H9 (cell line): ENCODE results near the gene PSMD5. TPM values are rescaled to one million over a fixed set of nuclear protein-coding genes. Genes with fewer than 3 reads are reported as not detected.

Experiments used
- DNase-seq: peaks from one replicate; pipeline ENCODE4 v3.0.0-alpha.2; 2017
- H2AFZ ChIP-seq: one replicate; pipeline ENCODE4 v1.6.1; 2013; ENCODE audit warnings: mild to moderate bottlenecking, low read length, control low read depth, moderate library complexity
- H2AK5ac ChIP-seq: 2 replicates; pipeline ENCODE4 v1.6.1; 2013; ENCODE audit warnings: low read length, control low read depth, mixed read lengths; ENCODE audit not compliant: insufficient read length
- H2BK120ac ChIP-seq: one replicate; pipeline ENCODE4 v1.6.1; 2013; ENCODE audit warnings: low read depth, mild to moderate bottlenecking, low read length, control low read depth, inconsistent platforms; ENCODE audit not compliant: poor library complexity, severe bottlenecking
- H2BK12ac ChIP-seq: 2 replicates; pipeline ENCODE4 v1.6.1; 2013; ENCODE audit warnings: low read length, control low read depth, mixed read lengths, low read depth; ENCODE audit not compliant: insufficient read length
- H2BK15ac ChIP-seq: 2 replicates; pipeline ENCODE4 v1.6.1; 2013; ENCODE audit warnings: low read depth, low read length, control low read depth
- H2BK20ac ChIP-seq: one replicate; pipeline ENCODE4 v1.6.1; 2013; ENCODE audit warnings: low read depth, mild to moderate bottlenecking, low read length, control low read depth, inconsistent platforms; ENCODE audit not compliant: poor library complexity, severe bottlenecking
- H2BK5ac ChIP-seq: 2 replicates; pipeline ENCODE4 v1.6.1; 2013; ENCODE audit warnings: low read length, control low read depth, mixed read lengths; ENCODE audit not compliant: insufficient read length
- H3K14ac ChIP-seq: 2 replicates; pipeline ENCODE4 v1.6.1; 2013; ENCODE audit warnings: low read length, control low read depth; ENCODE audit not compliant: insufficient read depth
- H3K18ac ChIP-seq: 2 replicates; pipeline ENCODE4 v1.6.1; 2013; ENCODE audit warnings: low read depth, mild to moderate bottlenecking, mixed read lengths, low read length, control low read depth; ENCODE audit not compliant: insufficient read length
- H3K23ac ChIP-seq: 2 replicates; pipeline ENCODE4 v1.6.1; 2013; ENCODE audit warnings: low read length, control low read depth, mixed read lengths, low read depth; ENCODE audit not compliant: insufficient read length
- H3K23me2 ChIP-seq: 2 replicates; pipeline ENCODE4 v1.6.1; 2013; ENCODE audit warnings: low read depth, mild to moderate bottlenecking, mixed read lengths, low read length, control low read depth; ENCODE audit not compliant: insufficient read length, poor library complexity, severe bottlenecking
- H3K27ac ChIP-seq: 2 replicates; pipeline ENCODE4 v1.5.1; 2013; ENCODE audit warnings: low read length, control low read depth, mixed read lengths, low read depth; ENCODE audit not compliant: insufficient read length
- H3K27me3 ChIP-seq: 2 replicates; pipeline ENCODE4 v1.6.1; 2013; ENCODE audit warnings: low read length, control low read depth, inconsistent platforms; ENCODE audit not compliant: insufficient read depth
- H3K4ac ChIP-seq: 2 replicates; pipeline ENCODE4 v1.6.1; 2013; ENCODE audit warnings: low read depth, mild to moderate bottlenecking, control low read depth, inconsistent platforms, low read length, moderate library complexity
- H3K4me1 ChIP-seq: 2 replicates; pipeline ENCODE4 v1.6.1; 2013; ENCODE audit warnings: low read length, control low read depth, inconsistent platforms; ENCODE audit not compliant: insufficient read depth
- H3K4me2 ChIP-seq: 2 replicates; pipeline ENCODE4 v1.6.1; 2013; ENCODE audit warnings: low read length, control low read depth, mixed read lengths; ENCODE audit not compliant: insufficient read length, insufficient read depth
- H3K56ac ChIP-seq: 2 replicates; pipeline ENCODE4 v1.6.1; 2013; ENCODE audit warnings: low read depth, mild to moderate bottlenecking, mixed read lengths, low read length, control low read depth; ENCODE audit not compliant: insufficient read length
- H3K79me1 ChIP-seq: 2 replicates; pipeline ENCODE4 v1.6.1; 2013; ENCODE audit warnings: low read depth, mild to moderate bottlenecking, moderate library complexity, low read length, control low read depth, inconsistent platforms; ENCODE audit not compliant: insufficient read depth, poor library complexity, severe bottlenecking
- H3K79me2 ChIP-seq: 2 replicates; pipeline ENCODE4 v1.6.1; 2013; ENCODE audit warnings: low read length, control low read depth, inconsistent platforms; ENCODE audit not compliant: insufficient read depth
- H3K9ac ChIP-seq: 2 replicates; pipeline ENCODE4 v1.6.1; 2013; ENCODE audit warnings: low read length, control low read depth, mixed read lengths; ENCODE audit not compliant: insufficient read length; ENCODE audit errors: extremely low read depth
- H3K9me3 ChIP-seq: one replicate; pipeline ENCODE4 v1.6.1; 2013; ENCODE audit warnings: low read depth, low read length, inconsistent platforms; ENCODE audit not compliant: control insufficient read depth
- H3T11ph ChIP-seq: one replicate; pipeline ENCODE4 v1.6.1; 2013; ENCODE audit warnings: mild to moderate bottlenecking, low read length, control low read depth, inconsistent platforms
- H4K20me1 ChIP-seq: one replicate; pipeline ENCODE4 v1.6.1; 2013; ENCODE audit not compliant: control insufficient read depth, insufficient read length, insufficient read depth
- H4K5ac ChIP-seq: 2 replicates; pipeline ENCODE4 v1.6.1; 2013; ENCODE audit warnings: low read depth, mild to moderate bottlenecking, mixed read lengths, low read length, control low read depth; ENCODE audit not compliant: insufficient read length
- H4K8ac ChIP-seq: replicated peaks from 2 replicates; pipeline ENCODE4 v1.6.1; 2013; ENCODE audit warnings: low read length, control low read depth, mixed read lengths, low read depth; ENCODE audit not compliant: insufficient read length
- H4K91ac ChIP-seq: 2 replicates; pipeline ENCODE4 v1.6.1; 2013; ENCODE audit warnings: low read depth, mild to moderate bottlenecking, moderate library complexity, mixed read lengths, low read length, control low read depth; ENCODE audit not compliant: insufficient read length
- H3K27ac Mint-ChIP-seq, 3 experiments: 2 replicates in 2 of 3; 3 replicates in 1 of 3; pipeline ENCODE4 v1.8.0; 2020 to 2021; ENCODE audit warnings: mixed read lengths in 3 of 3, mild to moderate bottlenecking in 1 of 3, moderate library complexity in 1 of 3
- H3K27me3 Mint-ChIP-seq: 2 replicates; pipeline ENCODE4 v1.8.0; 2021; ENCODE audit warnings: low read depth, mild to moderate bottlenecking, moderate library complexity, mixed read lengths
- H3K36me3 Mint-ChIP-seq, 3 experiments: 2 replicates in 2 of 3; 3 replicates in 1 of 3; pipeline ENCODE4 v1.8.0; 2020 to 2021; ENCODE audit warnings: low read depth in 3 of 3, mixed read lengths in 3 of 3; ENCODE audit not compliant: insufficient read depth in 1 of 3
- H3K4me1 Mint-ChIP-seq, 2 experiments: 2 replicates each; pipeline ENCODE4 v1.8.0; 2020; ENCODE audit warnings: mixed read lengths in 2 of 2
- H3K4me3 Mint-ChIP-seq, 2 experiments: 2 replicates in 1 of 2; 3 replicates in 1 of 2; pipeline ENCODE4 v1.8.0; 2020 to 2021; ENCODE audit warnings: mild to moderate bottlenecking in 2 of 2, mixed read lengths in 2 of 2, moderate library complexity in 1 of 2
- H3K9me3 Mint-ChIP-seq, 2 experiments: 2 replicates in 1 of 2; 3 replicates in 1 of 2; pipeline ENCODE4 v1.8.0; 2020; ENCODE audit warnings: mild to moderate bottlenecking in 2 of 2, mixed read lengths in 2 of 2, moderate library complexity in 1 of 2
- WGBS: extraction: QIAGEN DNeasy Blood & Tissue Kit; methylation state at CpG from one replicate; pipeline ENCODE4 v1.1.7; 2013; ENCODE audit warnings: missing lambda C conversion rate, low lambda C conversion rate, mixed read lengths; ENCODE audit not compliant: insufficient read length; ENCODE audit errors: extremely low coverage; 5-methylcytosine and 5-hydroxymethylcytosine counted together
- total RNA-seq: library from RNA; stranded (reverse); gene quantifications from 2 replicates; pipeline ENCODE4 v1.2.1, GENCODE V29; 2021
- TF ChIP-seq, protein P1 (sequence below): fragments of 200-600 bp; sonication (generic); conservative IDR thresholded peaks from 3 replicates; pipeline ENCODE4 v1.8.0; 2021; ENCODE audit warnings: antibody characterized with exemption, mild to moderate bottlenecking

Gene PSMD5
- total RNA-seq, 1 experiment from 2014 or later = 64.9 TPM

DNA sequence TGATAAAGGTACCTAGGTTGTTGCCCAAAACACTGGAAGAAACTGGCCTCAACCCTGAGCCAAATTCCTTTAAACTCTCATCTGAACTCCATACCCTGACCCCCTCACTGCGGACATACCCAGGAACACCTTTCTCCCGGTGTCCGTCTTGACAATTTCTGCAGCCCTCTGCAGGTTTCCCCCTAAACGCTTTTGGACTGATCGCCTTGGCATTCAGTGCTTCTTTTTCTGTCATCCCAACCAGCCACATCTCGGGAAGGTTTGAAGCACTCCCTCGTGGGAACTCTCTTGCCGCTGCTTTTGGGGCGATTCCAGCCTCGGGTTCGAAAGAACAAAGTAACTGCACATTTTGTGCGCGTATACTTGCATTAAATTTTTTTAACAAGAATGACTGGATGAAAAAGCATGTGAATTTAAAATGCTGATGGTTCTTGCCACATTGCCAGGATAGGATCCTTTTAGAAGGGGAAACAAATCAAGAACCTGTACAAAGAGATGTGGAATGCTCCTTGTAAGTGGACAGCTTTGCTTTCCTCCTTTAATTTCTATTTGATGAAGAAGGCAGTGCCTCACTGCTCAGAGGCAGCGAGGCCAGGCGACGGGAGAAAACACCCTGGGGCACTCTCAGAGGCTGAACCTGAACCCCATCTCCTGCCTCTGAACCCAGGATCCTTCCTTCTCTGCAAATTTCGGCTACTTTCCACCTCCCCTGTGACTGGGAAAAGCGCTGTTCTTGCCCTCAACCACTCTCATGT lies 615 bp downstream of the PSMD5 start:
- Histone ChIP-seq H3K18ac (peak overlapping the region; percentile 97), H3K14ac (peak overlapping the region; percentile 97; the same call in 1 of the 2 replicates), H3K56ac (no peak overlapping the region), H3K4me1 (peaks cover 6% of the 10 kb centered on the region; the same call in 1 of the 2 replicates), H2BK120ac (no peak overlapping the region), H2BK15ac (no peak overlapping the region), H3K23ac (no peak overlapping the region), H4K91ac (no peak overlapping the region), H2BK5ac (no peak overlapping the region), H3K27ac (no peak overlapping the region), H3K79me1 (no peaks in the 10 kb centered on the region), H2AFZ (peak overlapping the region; percentile 32), H4K8ac (no peak overlapping the region), H3K27me3 (no peaks in the 10 kb centered on the region), H3K23me2 (peaks cover 12% of the 10 kb centered on the region), H3K4me2 (peak overlapping the region; percentile 64), H2BK20ac (no peak overlapping the region), H4K5ac (peak overlapping the region; percentile 55), H3K4ac (no peak overlapping the region; the same call in 1 of the 2 replicates), H2AK5ac (no peak overlapping the region), H4K20me1 (no peaks in the 10 kb centered on the region), H3K9me3 (no peaks in the 10 kb centered on the region), H3T11ph (no peak overlapping the region), H3K79me2 (peaks cover 2% of the 10 kb centered on the region; the same call in 1 of the 2 replicates), H3K9ac (peak overlapping the region; percentile 97), H2BK12ac (no peak overlapping the region)
- peak overlapping the region; percentile 92 to 98 (median 93) for H3K27ac Mint-ChIP-seq
- no CpG with 5 or more reads among the region's 18 CpGs for WGBS
- peaks cover 0 to 50% (median 21%) of the 10 kb centered on the region in 3 experiments; a peak in 5 of 7 replicates for H3K36me3 Mint-ChIP-seq
- peak overlapping the region; percentile 89 to 92 for H3K4me3 Mint-ChIP-seq
- DNase-seq = no peak
- peaks cover 31 to 32% of the 10 kb centered on the region in 2 experiments for H3K4me1 Mint-ChIP-seq
- H3K9me3 Mint-ChIP-seq = peaks cover 2 to 14% of the 10 kb centered on the region in 2 experiments; a peak in 4 of 5 replicates
- no peaks in the 10 kb centered on the region for H3K27me3 Mint-ChIP-seq
- TF ChIP-seq, protein P1, sequence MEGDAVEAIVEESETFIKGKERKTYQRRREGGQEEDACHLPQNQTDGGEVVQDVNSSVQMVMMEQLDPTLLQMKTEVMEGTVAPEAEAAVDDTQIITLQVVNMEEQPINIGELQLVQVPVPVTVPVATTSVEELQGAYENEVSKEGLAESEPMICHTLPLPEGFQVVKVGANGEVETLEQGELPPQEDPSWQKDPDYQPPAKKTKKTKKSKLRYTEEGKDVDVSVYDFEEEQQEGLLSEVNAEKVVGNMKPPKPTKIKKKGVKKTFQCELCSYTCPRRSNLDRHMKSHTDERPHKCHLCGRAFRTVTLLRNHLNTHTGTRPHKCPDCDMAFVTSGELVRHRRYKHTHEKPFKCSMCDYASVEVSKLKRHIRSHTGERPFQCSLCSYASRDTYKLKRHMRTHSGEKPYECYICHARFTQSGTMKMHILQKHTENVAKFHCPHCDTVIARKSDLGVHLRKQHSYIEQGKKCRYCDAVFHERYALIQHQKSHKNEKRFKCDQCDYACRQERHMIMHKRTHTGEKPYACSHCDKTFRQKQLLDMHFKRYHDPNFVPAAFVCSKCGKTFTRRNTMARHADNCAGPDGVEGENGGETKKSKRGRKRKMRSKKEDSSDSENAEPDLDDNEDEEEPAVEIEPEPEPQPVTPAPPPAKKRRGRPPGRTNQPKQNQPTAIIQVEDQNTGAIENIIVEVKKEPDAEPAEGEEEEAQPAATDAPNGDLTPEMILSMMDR = no peak
